ENCODE measurements around the gene SIRT2.
"Not testable (repeated sequence)": the region's sequence is repeated elsewhere in the genome, so short reads cannot be mapped to it uniquely, and the experiment has no call there.

The SIRT2 gene

GRCh38 chr19:38898788-38899446 lies 501 bp downstream of the SIRT2 start:
- DNase-seq (ENCODE audit: low read depth in 2 of 2) = no peak

GRCh38 chr19:38894968-38895367 lies 4.5 kb downstream of the SIRT2 start:
- no peak for DNase-seq (ENCODE audit: low read depth in 2 of 2)

- no peak for DNase-seq (ENCODE audit: low read depth in 2 of 2)
Measured at GRCh38 chr19:38893341-38893771, 6.1 kb downstream of the SIRT2 start.

- DNase-seq (ENCODE audit: low read depth in 2 of 2) = no peak
Measured at GRCh38 chr19:38892841-38893240, 6.6 kb downstream of the SIRT2 start.

- no peak for DNase-seq (ENCODE audit: low read depth in 2 of 2)
Measured at GRCh38 chr19:38891771-38892170, 7.6 kb downstream of the SIRT2 start.

- no peak for DNase-seq (ENCODE audit: low read depth in 2 of 2)
Measured at GRCh38 chr19:38890686-38891085, 8.7 kb downstream of the SIRT2 start.

GRCh38 chr19:38889803-38890202 lies 9.6 kb downstream of the SIRT2 start:
- DNase-seq (ENCODE audit: low read depth in 2 of 2) = no peak

- no peak for DNase-seq (ENCODE audit: low read depth in 2 of 2)
Measured at GRCh38 chr19:38888876-38889275, 10.5 kb downstream of the SIRT2 start.

- DNase-seq (ENCODE audit: low read depth in 2 of 2) = not testable (repeated sequence)
Measured at GRCh38 chr19:38884691-38885090, 14.7 kb downstream of the SIRT2 start.

GRCh38 chr19:38883286-38883685 lies 16.1 kb downstream of the SIRT2 start:
- no peak for DNase-seq (ENCODE audit: low read depth in 2 of 2)

- DNase-seq (ENCODE audit: low read depth in 2 of 2) = no peak
Measured at GRCh38 chr19:38880882-38881609, 18.4 kb downstream of the SIRT2 start.

- no peak for DNase-seq (ENCODE audit: low read depth in 2 of 2)
Measured at GRCh38 chr19:38880076-38880881, 19.1 kb downstream of the SIRT2 start.

GRCh38 chr19:38879400-38879751 lies 20.0 kb downstream of the SIRT2 start:
- DNase-seq (ENCODE audit: low read depth in 2 of 2) = no peak

GRCh38 chr19:38878575-38879399 lies 20.6 kb downstream of the SIRT2 start:
- DNase-seq (ENCODE audit: low read depth in 2 of 2) = no peak

- DNase-seq (ENCODE audit: low read depth in 2 of 2) = peak; percentile 51 to 55
Measured at GRCh38 chr19:38877781-38878574, 21.4 kb downstream of the SIRT2 start, which contains the start of gene RINL. Gene RINL, minus strand, starts transcription at chr19:38878275. Its CDS starts 1,533 bp downstream, at chr19:38876742.

GRCh38 chr19:38875656-38876395 lies 23.6 kb downstream of the SIRT2 start:
- DNase-seq (ENCODE audit: low read depth in 2 of 2) = no peak

- not testable (repeated sequence) for DNase-seq (ENCODE audit: low read depth in 2 of 2)
Measured at GRCh38 chr19:38873400-38873799, 26.0 kb downstream of the SIRT2 start.

- DNase-seq (ENCODE audit: low read depth in 2 of 2) = no peak
Measured at GRCh38 chr19:38870612-38871011, 28.8 kb downstream of the SIRT2 start.

GRCh38 chr19:38869836-38870607 lies 29.4 kb downstream of the SIRT2 start:
- DNase-seq (ENCODE audit: low read depth in 2 of 2) = peak; percentile 88 to 91

Data from stimulated activated CD8-positive, alpha-beta memory T cell treated with anti-CD3 and anti-CD28 coated beads, Interleukin-2, amount 100 ng/mL, for 48 hours (primary cell).